GM23338 (cell line): ENCODE data around the gene NELL2. TPM values are rescaled to one million over a fixed set of nuclear protein-coding genes. Genes with fewer than 3 reads are reported as not detected.

ENCODE experiments used
- ATAC-seq: fragments of 200-7000 bp; cut with Tn5 transposase; 3 replicates; pipeline ENCODE4 v1.9.1; 2020
- DNase-seq: peaks from one replicate; pipeline ENCODE4 v3.0.0-alpha.2; 2015; ENCODE audit warnings: low spot score
- H2AFZ ChIP-seq: fragments of 200-600 bp; sonication (generic); 2 replicates; pipeline ENCODE4 v1.8.0; 2016; ENCODE audit warnings: antibody characterized with exemption, mild to moderate bottlenecking, moderate library complexity
- H3F3A ChIP-seq: fragments of 200-600 bp; sonication (generic); replicated peaks from 2 replicates; pipeline ENCODE4 v1.8.0; 2017; ENCODE audit warnings: antibody characterized with exemption, mixed run types, low read depth
- H3K27ac ChIP-seq: fragments of 200-600 bp; sonication (generic); 2 replicates; pipeline ENCODE4 v1.6.1; 2016; ENCODE audit warnings: low read depth
- H3K27me3 ChIP-seq: fragments of 200-600 bp; sonication (generic); 2 replicates; pipeline ENCODE4 v1.8.0; 2016; ENCODE audit warnings: mild to moderate bottlenecking, mixed run types, moderate library complexity; ENCODE audit not compliant: insufficient read depth
- H3K36me3 ChIP-seq: fragments of 200-600 bp; sonication (generic); 2 replicates; pipeline ENCODE4 v1.8.0; 2016; ENCODE audit warnings: mild to moderate bottlenecking; ENCODE audit not compliant: insufficient read depth
- H3K4me1 ChIP-seq: fragments of 200-600 bp; sonication (generic); 2 replicates; pipeline ENCODE4 v1.8.0; 2016; ENCODE audit warnings: mild to moderate bottlenecking, moderate library complexity; ENCODE audit not compliant: insufficient read depth
- H3K4me2 ChIP-seq: fragments of 200-600 bp; sonication (generic); 2 replicates; pipeline ENCODE4 v1.7.1; 2017; ENCODE audit warnings: mixed run types
- H3K4me3 ChIP-seq: fragments of 200-600 bp; sonication (generic); 2 replicates; pipeline ENCODE4 v1.6.1; 2016; ENCODE audit warnings: mixed run types
- H3K79me2 ChIP-seq: fragments of 200-600 bp; sonication (generic); replicated peaks from 2 replicates; pipeline ENCODE4 v1.8.0; 2017; ENCODE audit warnings: mild to moderate bottlenecking; ENCODE audit not compliant: insufficient read depth
- H3K9me2 ChIP-seq: fragments of 200-600 bp; sonication (generic); 2 replicates; pipeline ENCODE4 v1.8.0; 2017; ENCODE audit not compliant: insufficient read depth
- H4K20me1 ChIP-seq: fragments of 200-600 bp; sonication (generic); replicated peaks from 2 replicates; pipeline ENCODE4 v1.8.0; 2017; ENCODE audit warnings: mild to moderate bottlenecking; ENCODE audit not compliant: insufficient read depth
- H3K27ac Mint-ChIP-seq: 2 replicates; pipeline ENCODE4 v1.8.0; 2020; ENCODE audit warnings: inconsistent platforms, mild to moderate bottlenecking, moderate library complexity, mixed read lengths
- H3K27me3 Mint-ChIP-seq: 3 replicates; pipeline ENCODE4 v1.8.0; 2022; ENCODE audit warnings: low read depth, mild to moderate bottlenecking, moderate library complexity, mixed read lengths, inconsistent platforms; ENCODE audit not compliant: insufficient read depth, poor library complexity
- H3K36me3 Mint-ChIP-seq: 3 replicates; pipeline ENCODE4 v1.8.0; 2021; ENCODE audit warnings: low read depth, mild to moderate bottlenecking, inconsistent platforms, moderate library complexity, mixed read lengths
- H3K4me1 Mint-ChIP-seq: 3 replicates; pipeline ENCODE4 v1.8.0; 2020; ENCODE audit warnings: mild to moderate bottlenecking, inconsistent platforms, mixed read lengths
- H3K4me3 Mint-ChIP-seq: 3 replicates; pipeline ENCODE4 v1.8.0; 2021; ENCODE audit warnings: moderate library complexity, mild to moderate bottlenecking, inconsistent platforms, mixed read lengths
- H3K9me3 Mint-ChIP-seq: 3 replicates; pipeline ENCODE4 v1.8.0; 2020; ENCODE audit warnings: moderate library complexity, mild to moderate bottlenecking, inconsistent platforms, mixed read lengths
- CTCF ChIP-seq, 2 experiments: fragments of 200-600 bp in 1 of 2; sonication (generic) in 1 of 2; conservative IDR thresholded peaks; 2 replicates each; pipeline versions ENCODE4 v1.5.1 to v1.6.1; 2016 to 2017; ENCODE audit warnings: antibody characterized with exemption in 2 of 2, low read depth in 2 of 2, mild to moderate bottlenecking in 2 of 2, moderate library complexity in 1 of 2
- POLR2AphosphoS5 ChIP-seq: IDR thresholded peaks from 2 replicates; pipeline ENCODE4 v1.6.1; 2016; ENCODE audit warnings: antibody characterized with exemption, low read depth
- STAT1 ChIP-seq: IDR thresholded peaks from one replicate; pipeline ENCODE4 v1.6.1; 2016; ENCODE audit warnings: antibody characterized with exemption; ENCODE audit not compliant: unreplicated experiment
- ZNF114 ChIP-seq: fragments of 250-450 bp; sonication (Bioruptor Pico); IDR thresholded peaks from 2 replicates; pipeline ENCODE4 v1.5.0; 2020; ENCODE audit warnings: mild to moderate bottlenecking, moderate library complexity
- ZNF462 ChIP-seq: fragments of 250-450 bp; sonication (Bioruptor Pico); IDR thresholded peaks from 2 replicates; pipeline ENCODE4 v1.5.0; 2020; ENCODE audit warnings: mild to moderate bottlenecking, moderate library complexity
- polyA plus RNA-seq: library from polyadenylated mRNA; unstranded; fragments of >200 nt; fragmentation: Nextera tagmentation; extraction: Ambion mirVana; gene quantifications from 2 replicates; pipeline ENCODE4 v1.2.1, GENCODE V29; 2016
- total RNA-seq: library from RNA; depleted of rRNA; stranded (reverse); fragments of >200 nt; shearing (Covaris generic); gene quantifications from 2 replicates; pipeline ENCODE4 v1.2.3, GENCODE V29; 2014

NELL2 gene
- total and polyA plus RNA-seq, 2 experiments from 2014 or later, result 25.1 to 99.5 TPM

GRCh38 chr12:44531320-44531971 is 344.7 kb downstream of the NELL2 start (continued):
- no peak for TF ChIP-seq ZNF462 (CRISPR knock-in tag)
- no peak for TF ChIP-seq STAT1
- TF ChIP-seq ZNF114 (CRISPR knock-in tag), result no peak

GRCh38 chr12:44526655-44527182 is 349.4 kb downstream of the NELL2 start:
- no peak overlapping the region for H3K27ac Mint-ChIP-seq
- DNase-seq, result peak; percentile 19

More at GRCh38 chr12:44526655-44527182, 349.4 kb downstream of the NELL2 start:
- Histone ChIP-seq H2AFZ (no peak overlapping the region), H3K27ac (no peak overlapping the region), H3K36me3 (no peaks in the 10 kb centered on the region), H4K20me1 (no peaks in the 10 kb centered on the region), H3K4me2 (no peak overlapping the region), H3K79me2 (no peaks in the 10 kb centered on the region), H3K27me3 (no peaks in the 10 kb centered on the region), H3K9me2 (peaks cover 8% of the 10 kb centered on the region; the same call in 1 of the 2 replicates), H3F3A (no peaks in the 10 kb centered on the region), H3K4me3 (no peak overlapping the region), H3K4me1 (peaks cover 13% of the 10 kb centered on the region; the same call in 1 of the 2 replicates)
- H3K9me3 Mint-ChIP-seq, result no peaks in the 10 kb centered on the region
- H3K4me3 Mint-ChIP-seq, result no peak overlapping the region
- ATAC-seq, result peak; percentile 76
- TF ChIP-seq POLR2AphosphoS5 (no peak), CTCF (conservative IDR thresholded peaks at IDR 0.05; ENCODE audit: low read depth in 2 of 2) (peak; percentile 19 to 46; a peak in 1 of 4 replicates)
- H3K4me1 Mint-ChIP-seq, result peaks cover 19% of the 10 kb centered on the region
- H3K27me3 Mint-ChIP-seq, result no peaks in the 10 kb centered on the region
- H3K36me3 Mint-ChIP-seq, result peaks cover 2% of the 10 kb centered on the region; the same call in 1 of the 3 replicates
